HuH-7 (cell line): ENCODE measurements around the gene CCDC14.
"Not testable (repeated sequence)": the region's sequence is repeated elsewhere in the genome, so short reads cannot be mapped to it uniquely, and the experiment has no call there.

ENCODE experiments used
- DNase-seq: peaks from one replicate; pipeline ENCODE4 v3.0.0; 2011; ENCODE audit warnings: low spot score

CCDC14 gene, protein sequence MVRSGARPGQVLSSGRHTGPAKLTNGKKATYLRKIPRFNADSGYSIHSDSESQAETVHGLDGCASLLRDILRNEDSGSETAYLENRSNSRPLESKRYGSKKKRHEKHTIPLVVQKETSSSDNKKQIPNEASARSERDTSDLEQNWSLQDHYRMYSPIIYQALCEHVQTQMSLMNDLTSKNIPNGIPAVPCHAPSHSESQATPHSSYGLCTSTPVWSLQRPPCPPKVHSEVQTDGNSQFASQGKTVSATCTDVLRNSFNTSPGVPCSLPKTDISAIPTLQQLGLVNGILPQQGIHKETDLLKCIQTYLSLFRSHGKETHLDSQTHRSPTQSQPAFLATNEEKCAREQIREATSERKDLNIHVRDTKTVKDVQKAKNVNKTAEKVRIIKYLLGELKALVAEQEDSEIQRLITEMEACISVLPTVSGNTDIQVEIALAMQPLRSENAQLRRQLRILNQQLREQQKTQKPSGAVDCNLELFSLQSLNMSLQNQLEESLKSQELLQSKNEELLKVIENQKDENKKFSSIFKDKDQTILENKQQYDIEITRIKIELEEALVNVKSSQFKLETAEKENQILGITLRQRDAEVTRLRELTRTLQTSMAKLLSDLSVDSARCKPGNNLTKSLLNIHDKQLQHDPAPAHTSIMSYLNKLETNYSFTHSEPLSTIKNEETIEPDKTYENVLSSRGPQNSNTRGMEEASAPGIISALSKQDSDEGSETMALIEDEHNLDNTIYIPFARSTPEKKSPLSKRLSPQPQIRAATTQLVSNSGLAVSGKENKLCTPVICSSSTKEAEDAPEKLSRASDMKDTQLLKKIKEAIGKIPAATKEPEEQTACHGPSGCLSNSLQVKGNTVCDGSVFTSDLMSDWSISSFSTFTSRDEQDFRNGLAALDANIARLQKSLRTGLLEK

DNA sequence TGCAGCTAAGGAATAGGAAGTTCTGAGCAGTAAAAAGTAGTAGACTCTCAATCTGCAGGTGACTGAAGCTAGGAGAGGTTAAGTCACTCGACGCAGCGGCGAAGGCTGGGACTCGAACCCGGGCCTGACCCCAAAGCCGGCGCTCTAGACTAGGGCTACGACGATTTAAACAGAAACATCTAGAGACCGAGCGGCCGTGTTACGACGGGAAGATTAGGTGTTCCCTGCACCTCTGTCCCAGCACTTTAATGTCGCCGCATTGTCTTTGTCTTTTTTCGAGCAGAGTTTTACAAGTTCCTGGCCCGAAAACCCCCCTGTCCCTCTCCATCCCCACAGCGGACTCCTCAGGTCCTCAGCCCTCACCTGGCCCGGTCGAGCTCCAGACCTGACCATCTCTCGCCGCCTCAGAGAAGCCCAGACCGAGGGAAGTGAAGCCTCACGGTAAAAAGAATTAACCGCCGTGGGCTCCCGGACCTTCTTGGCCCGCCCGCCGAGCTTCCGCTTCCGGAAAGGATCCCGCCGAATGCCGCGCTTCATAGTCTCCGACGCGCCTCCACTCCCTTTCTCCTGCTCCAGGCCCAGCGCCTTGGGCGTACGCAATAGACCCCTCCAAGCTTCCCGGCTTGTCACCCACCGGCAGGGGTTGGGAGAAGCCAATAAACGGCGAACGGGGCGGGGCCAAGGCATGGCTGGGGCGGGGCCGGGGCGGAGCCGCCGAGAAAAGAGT lies at the start of gene CCDC14:
Gene CCDC14, minus strand, starts transcription at position 449 of the 727 bp plus-strand sequence. Its CDS starts 56 bp downstream, at position 393.
- DNase-seq = peak; percentile 80

DNA sequence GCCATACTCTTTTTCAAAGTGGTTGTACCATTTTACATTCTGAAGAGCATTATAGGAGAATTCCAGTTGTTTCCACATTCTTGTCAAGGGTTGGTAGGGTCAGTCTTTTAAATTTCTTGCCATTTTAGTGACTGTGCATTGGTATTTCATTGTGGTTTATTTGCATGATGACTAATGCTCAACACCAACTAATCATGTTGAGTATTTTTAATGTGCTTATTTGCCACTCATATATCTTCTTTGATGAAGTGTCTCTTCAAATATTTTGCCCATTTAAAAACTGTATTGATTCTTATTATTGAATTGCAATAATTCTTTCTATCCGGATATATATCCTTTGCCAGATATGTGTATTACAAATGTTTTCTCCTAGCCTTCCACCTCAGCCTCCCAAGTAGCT lies 47.3 kb upstream of the CCDC14 start:
- not testable (repeated sequence) for DNase-seq

DNA sequence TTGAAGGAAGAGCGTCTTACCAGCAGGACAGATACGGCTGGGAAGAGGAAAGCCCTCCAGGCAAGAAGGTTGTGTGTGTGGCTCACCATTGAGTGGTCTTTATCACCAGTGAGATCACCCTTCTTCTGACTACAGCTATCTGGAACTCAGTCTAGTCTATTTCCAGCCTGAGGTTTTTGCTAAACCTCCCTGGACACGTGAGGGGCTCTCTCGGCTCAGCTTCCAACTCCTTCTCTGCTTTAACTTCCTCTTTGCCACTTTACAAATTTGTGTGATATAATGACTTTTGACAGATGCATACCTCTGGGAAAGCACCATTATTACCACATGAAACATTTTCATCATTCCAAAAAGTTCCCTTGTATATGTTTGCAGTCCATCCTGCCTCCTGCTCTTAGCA lies 46.2 kb upstream of the CCDC14 start:
- no peak for DNase-seq

DNA sequence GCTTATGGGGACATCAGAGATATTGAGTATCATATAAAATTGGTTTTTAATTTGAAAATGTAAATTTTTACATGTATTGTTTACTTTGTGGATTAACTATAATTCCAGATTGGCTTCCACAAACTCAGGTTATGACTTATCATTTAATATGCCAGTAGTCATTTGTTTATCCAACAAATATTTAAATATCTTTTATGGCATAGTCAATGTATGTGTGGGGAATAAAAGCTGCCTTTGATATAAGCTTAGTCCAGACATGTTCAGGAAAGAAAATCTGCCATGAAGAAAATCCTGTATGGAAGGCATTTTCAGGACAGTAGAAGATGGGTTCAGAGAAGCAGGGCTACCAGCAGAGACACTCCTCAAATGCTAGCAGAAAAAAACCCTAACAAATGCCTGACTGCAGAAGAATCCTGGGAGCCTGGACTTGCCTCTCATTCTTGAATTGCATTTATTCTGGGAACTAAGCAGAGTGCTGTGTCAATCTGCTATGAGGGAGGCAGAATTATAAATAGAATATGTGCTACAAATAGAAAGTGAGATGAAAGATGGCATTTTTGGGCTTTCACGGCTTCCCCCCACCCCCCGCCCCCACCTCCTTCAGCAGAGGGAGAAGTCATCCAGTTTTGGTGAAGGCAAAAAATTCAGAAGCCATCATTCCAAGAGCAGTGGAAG lies 41.5 kb upstream of the CCDC14 start:
- DNase-seq = not testable (repeated sequence)

DNA sequence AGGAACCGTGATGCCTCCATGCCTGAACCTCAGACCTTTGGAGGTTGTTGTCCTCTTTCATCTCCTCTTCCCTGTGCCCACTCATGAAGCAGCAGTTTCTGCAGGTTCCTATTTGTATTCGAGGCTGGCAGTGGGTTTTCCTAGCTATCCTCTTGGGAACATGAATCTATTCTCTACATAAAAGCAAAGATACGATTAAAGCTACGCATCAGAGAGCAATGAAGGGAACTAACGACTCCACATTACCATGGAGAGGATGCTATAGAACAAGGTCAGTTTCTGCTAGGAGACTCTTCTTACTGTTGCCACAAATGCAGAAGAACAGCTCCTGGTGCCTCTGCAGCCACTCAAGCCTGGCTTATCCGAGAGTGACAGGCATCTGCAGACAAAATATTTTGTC lies 40.3 kb upstream of the CCDC14 start:
- DNase-seq = not testable (repeated sequence)

DNA sequence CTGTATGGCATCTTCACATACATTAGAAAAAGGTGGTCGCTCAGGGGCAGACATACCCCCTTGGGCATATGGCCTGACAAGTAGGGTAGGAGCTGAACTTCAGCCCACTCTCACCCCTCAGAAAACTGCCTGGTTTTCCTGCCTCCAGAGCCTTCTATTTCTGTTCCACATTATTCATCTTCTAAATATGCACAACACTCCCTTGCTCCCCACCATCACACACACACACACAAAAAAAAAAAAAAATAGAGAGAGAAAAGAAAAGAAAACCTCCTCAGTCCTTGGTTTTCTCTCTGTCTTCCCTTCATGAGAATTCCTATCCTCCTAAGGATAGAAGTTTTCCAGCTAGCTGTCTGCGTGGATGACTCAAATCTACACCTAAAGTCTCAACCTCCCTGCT lies 36.5 kb upstream of the CCDC14 start:
- DNase-seq = no peak

DNA sequence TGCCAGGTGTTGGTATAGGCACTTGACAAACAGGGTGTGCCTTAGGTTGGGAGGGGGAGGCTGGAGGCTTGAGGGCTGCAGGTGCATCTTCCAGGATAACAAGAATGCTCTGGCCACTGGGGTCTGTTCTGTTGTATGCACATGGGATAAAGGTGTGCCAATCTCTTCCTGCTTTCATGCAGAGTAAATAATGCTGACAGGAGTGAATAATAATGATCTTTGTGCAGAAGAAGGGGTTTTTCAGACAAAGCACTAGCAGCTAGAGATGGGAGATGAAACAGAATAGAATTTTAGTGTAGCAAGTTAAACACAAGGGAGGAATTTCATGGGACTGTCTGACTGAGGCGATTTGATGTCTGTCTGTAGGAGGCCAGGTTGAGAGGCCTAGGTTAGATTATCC lies 32.8 kb upstream of the CCDC14 start:
- no peak for DNase-seq

DNA sequence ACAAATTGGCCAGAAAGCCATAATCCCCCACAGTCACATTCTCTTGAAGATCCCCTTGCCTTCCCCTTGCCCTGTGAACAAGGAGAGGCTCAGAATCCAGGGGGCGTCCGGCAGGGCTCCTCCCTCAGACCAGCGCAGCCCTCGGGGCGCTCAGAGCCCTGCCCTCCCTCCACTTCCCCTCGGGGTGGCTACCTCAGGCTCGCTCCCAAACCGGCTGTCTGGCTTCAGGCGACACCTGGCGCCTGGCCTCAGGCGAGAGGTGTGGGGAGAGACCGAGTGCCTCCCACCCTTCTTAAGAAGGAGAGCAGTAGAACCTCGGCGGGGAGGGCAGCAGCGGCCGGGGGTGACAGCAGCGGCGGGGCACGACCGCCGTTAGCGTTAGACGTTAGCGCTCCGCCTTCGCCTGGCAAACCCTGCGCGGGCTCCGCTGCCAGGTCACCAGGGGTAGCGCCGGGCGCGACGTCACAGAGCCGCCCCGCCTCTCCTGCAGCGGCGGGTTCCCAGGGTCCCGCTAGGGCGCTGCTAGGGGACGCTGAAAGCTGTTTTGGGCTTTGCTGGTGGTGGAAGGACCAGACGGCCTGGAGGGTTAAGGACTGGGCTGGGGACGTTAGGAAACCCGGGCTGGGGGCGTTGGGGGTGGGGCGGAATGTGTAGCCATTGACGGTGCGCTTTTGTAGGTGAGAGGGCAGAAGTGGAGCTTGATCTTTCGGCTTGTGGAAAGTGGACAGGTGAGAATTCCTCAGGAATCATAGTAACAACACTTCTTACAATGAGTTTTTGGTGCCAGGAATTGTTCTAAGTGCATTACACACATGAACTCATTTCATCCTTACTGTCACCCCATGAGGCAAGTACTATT lies 30.9 kb upstream of the CCDC14 start, which contains the start of gene ROPN1:
Gene ROPN1, minus strand, starts transcription at position 395 of the 859 bp plus-strand sequence. CDS start 11,643 bp downstream, outside the sequence.
- not testable (repeated sequence) for DNase-seq

DNA sequence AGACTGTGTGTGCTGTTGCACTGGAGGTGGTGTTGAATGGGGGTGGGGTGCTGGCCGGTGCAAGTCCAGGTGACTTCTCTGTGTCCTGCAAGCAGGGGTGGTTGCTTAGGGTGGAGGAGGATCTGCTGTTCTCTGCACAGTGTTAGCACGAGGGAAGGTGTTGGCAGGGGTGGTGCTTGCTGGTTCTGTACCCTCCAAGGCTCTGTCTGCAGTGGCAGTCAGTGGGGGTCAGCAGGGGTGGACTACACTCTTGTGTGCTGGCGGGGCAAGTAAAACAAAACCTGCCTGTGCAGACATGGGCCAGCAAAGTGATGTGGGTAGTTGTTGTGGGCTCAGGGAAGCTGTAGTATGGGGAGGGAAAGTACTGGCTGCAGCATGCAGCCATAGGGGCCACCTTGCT lies 25.4 kb upstream of the CCDC14 start:
- no peak for DNase-seq

DNA sequence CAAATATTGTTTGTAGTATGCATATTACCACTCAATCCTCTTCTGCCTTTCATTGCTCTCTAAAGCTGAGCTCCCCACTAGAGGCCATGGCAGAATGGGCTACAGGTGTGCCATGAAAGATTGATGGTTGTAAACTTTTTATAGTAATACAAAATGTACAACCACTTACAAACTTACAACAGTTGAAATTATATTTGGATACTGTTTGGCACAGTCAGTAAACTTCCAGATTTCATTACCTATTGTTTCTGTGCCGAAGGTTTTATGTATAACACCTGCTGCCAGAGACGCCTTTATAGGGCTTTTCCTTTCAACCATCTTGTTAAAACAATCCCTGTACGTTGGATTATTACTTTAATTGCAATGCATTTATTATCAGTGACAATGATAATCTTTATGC lies 23.9 kb upstream of the CCDC14 start:
- DNase-seq = no peak

DNA sequence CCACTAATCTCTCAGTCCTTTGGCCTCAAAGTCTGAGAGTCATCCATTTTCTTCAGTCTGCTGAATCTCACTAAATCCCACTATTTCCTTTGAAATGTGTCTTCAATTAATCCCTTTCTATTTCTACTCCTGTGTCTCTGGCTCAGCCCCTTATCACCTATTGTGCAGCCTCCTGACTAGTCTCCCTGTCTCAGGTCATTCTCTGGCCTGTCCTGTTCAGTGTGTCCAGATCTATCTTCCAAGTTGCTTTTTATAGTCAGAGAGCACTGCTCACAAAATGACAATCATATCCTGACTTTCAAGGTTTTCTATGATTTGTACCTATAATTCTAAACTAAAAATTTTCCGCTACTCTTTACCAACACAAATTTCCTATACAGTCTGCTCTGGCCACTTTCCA lies 23.3 kb upstream of the CCDC14 start:
- DNase-seq = no peak

DNA sequence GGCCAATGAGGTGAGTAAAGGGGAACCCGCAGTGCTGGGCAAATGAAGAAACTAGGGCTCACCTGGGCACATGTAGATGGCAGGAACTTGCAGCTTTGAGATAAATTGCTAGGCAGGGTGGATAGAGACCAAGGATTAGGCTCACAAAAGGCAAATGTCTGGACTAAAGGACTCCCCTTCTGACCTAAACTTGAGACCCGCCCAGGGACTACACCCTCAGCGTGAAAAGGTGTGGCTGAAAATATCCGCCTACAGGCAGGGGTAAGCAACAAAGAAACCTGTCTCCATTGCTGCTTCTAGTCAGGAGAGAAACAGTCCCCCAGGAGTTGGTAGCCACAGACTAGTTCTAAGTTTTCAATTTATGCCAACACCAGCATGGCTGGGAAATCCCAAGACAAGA lies 20.3 kb upstream of the CCDC14 start:
- not testable (repeated sequence) for DNase-seq

DNA sequence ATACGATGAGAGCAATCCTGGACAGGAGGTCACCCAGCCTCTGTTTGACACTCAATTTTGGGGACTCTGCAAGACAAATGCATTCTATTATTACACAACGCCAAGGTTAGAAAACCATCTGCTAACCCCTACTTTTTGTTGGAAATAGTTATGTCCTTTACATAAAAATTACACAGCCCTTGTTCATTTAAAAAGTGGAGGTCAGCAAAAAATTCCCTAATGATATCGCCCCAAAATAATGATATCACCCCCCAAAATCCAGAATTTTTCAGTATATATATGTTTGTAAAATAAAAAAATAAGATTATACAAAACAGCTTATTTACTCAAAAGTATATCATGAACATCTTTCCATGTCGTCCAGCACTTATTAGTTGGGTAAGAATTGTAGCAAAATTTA lies 19.5 kb upstream of the CCDC14 start:
- no peak for DNase-seq

DNA sequence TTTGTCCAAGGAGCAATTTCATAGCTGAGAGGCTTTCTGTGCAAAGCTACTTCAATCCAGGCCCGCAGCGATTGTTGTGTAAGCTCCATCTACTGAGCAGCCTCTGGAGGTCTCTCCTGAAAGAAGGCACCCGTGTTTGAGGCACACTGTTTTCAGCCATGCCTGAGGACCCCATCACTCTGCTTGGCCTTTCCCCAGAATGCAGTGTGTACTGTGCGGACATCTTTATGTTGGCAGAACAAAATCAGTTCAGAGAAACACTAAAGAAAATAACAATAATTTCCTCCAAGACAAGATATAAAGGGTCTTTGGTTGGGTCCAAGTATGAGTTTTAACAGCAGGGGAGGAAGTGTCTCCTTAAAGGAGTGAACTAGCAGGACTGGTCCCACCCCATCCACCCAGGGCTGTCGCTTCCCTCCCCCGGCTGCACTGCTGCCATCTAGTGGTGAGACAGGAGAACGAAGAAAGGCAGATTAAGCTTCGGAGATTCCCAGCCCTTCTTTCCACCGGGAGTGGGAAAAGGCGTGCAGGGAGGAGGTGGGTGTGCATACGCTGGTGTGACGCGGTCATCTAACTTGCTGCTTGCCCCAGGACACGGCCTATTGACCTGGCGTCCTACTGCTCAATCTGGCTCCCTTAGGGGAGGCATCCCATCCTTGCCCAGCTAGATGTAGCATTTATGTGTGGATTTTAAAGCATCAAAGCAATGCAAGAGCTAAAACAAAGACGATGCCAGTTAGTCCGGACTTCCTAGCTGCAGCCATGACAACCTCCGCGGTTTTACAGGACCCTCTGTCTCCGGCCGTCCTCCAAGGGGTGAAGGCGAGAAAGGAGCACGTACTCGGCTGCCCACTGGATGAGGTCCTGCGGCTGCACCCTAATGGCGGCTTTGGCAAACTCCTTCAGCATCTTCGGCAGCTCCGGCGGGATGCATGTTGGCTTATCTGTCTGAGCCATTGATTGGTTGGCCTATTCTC lies 18.8 kb upstream of the CCDC14 start:
- DNase-seq = not testable (repeated sequence)

DNA sequence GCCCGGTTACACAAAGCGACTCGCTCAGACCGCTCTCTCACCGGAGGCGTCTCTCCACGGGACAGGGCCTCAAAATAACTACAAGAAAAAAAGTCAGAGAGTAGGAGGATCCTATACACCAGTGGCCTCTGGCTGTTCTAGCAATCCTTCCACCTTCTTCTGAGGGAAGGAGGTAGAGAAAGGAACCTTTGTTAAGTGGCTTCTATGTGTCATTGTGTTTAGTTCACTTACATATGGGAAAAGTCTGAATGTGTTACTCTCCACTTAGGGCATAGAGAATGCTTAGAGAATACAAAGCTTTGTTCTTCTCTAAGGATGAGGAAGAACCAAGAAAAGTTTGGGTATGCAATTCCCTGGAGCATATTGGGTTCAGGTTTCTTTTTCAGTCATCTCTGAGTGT lies 15.9 kb upstream of the CCDC14 start:
- not testable (repeated sequence) for DNase-seq

DNA sequence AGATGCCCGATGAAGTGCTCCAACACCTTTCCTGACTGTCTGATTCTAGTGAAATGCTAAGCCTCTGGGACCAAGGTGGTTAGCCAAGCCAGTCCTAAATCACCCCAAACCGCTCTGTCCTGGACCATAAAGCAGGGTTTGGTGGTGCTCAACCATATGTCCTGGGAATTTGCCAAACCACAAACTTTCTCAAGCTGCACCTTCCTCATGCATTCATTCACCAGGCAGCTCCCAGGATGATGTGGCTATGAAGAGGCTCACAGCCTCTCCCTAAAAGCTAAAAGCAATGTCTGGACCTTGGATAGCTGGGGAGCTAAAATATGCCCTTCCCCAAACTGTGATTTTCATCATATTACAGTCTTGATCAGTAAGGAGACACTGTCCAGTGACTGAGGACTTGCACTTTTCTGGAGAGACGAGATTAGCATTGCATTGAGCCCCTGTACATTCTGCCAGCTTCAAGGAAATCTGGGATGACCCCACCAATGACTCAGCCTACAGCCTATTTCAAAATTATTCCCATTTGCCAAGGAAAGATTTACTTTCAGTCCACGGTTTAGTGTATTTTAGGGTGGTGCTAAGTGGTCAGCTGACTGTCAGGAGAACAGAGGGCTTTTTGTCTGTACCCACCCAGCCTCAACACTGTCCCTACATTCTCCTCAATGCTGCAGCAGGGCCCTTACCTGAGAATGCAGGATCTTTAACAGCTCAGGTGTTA lies 15.3 kb upstream of the CCDC14 start:
- DNase-seq = not testable (repeated sequence)

DNA sequence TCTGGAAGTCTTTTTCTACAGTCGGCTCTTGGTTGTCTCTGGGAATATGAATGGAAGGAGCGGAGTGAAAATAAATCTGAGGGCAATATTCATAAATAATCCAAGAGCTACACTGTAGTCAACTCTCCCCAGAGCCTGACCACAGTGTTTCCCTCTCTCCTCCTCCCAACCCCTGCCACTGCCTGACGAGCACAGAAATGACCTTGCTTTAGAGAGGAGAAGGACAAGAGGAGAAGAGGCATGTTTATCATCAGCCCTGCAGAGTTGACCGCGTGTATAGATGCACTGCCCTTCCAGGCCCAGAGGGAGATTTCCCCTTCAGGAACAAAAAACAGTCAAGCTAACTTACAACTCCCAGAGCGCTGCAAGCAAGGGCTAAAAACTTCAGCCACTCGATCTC lies 14.0 kb upstream of the CCDC14 start:
- DNase-seq = not testable (repeated sequence)

DNA sequence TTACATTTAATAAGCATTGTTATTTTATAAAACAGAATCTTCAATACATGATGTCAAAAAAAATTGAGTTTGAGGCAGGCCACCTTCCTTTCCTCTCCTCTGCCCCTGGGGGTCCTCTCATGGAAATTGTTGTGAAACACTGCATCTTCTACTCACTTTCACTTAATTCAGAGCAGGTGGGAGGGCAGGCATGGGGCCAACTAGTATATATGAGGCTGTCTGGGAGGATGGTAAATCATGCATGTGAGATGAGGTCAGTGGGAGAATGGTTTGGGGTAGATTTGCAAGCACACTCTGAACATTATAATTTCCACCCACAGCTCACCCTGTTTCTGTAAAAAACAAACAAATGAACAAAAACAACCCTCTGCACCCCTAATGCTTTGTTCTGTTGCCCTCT lies 10.4 kb upstream of the CCDC14 start:
- no peak for DNase-seq

DNA sequence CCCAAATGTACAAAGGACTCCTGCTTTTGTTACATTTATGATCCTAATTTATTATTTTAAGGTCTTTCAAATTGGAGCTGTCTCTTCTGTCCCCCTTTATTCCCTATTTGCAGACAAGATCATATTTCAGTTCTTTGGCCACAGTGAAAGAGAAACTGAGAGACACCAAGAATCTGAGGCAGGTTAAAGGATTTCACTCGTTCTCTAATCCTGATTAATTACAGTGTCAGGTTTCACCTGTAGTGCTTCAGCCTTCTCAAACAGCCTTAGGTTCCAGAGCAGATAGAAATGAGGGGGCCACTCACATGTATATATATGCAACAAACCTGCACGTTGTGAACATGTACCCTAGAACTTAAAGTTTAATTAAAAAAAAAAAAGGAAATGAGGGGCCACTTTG lies 6.2 kb upstream of the CCDC14 start:
- not testable (repeated sequence) for DNase-seq
